IPS DF 19.7 (cell line): ENCODE results near the gene SREK1IP1.

ENCODE experiments used
- DNase-seq: peaks from one replicate; pipeline ENCODE4 v3.0.0-alpha.2; 2013; ENCODE audit warnings: low read depth, low spot score

The SREK1IP1 gene

GRCh38 chr5:64768358-64769312, at the start of gene SREK1IP1, which contains the start of gene CWC27:
TSS of gene SREK1IP1 (minus strand) at chr5:64768691. CDS start at chr5:64768517, 174 bp downstream.
TSS of gene CWC27 (plus strand) at chr5:64768930. CDS start at chr5:64769147, 217 bp downstream.
- DNase-seq = peak; percentile 76

- no peak for DNase-seq
Measured at GRCh38 chr5:64818245-64818644, 49.8 kb upstream of the SREK1IP1 start.

GRCh38 chr5:64814073-64814472, 45.6 kb upstream of the SREK1IP1 start:
- DNase-seq = no peak

GRCh38 chr5:64811050-64811640, 42.7 kb upstream of the SREK1IP1 start:
- peak; percentile 5 for DNase-seq

- no peak for DNase-seq
Measured at GRCh38 chr5:64807520-64807919, 39.0 kb upstream of the SREK1IP1 start.

GRCh38 chr5:64806537-64806936, 38.0 kb upstream of the SREK1IP1 start:
- no peak for DNase-seq

- no peak for DNase-seq
Measured at GRCh38 chr5:64800926-64801325, 32.4 kb upstream of the SREK1IP1 start.

- no peak for DNase-seq
Measured at GRCh38 chr5:64796301-64796700, 27.8 kb upstream of the SREK1IP1 start.

- no peak for DNase-seq
Measured at GRCh38 chr5:64794053-64794770, 25.7 kb upstream of the SREK1IP1 start.

GRCh38 chr5:64792469-64792868, 24.0 kb upstream of the SREK1IP1 start:
- no peak for DNase-seq

GRCh38 chr5:64790210-64790609, 21.7 kb upstream of the SREK1IP1 start:
- DNase-seq = no peak

- DNase-seq = no peak
Measured at GRCh38 chr5:64789457-64789856, 21.0 kb upstream of the SREK1IP1 start.

GRCh38 chr5:64788156-64788555, 19.7 kb upstream of the SREK1IP1 start:
- no peak for DNase-seq

GRCh38 chr5:64786372-64786771, 17.9 kb upstream of the SREK1IP1 start:
- no peak for DNase-seq

GRCh38 chr5:64784451-64785025, 16.0 kb upstream of the SREK1IP1 start:
- DNase-seq = no peak

GRCh38 chr5:64775291-64775690, 6.8 kb upstream of the SREK1IP1 start:
- DNase-seq = no peak

GRCh38 chr5:64773533-64773932, 5.0 kb upstream of the SREK1IP1 start:
- DNase-seq = no peak

- DNase-seq = no peak
Measured at GRCh38 chr5:64771736-64772135, 3.2 kb upstream of the SREK1IP1 start.

- DNase-seq = no peak
Measured at GRCh38 chr5:64769855-64770254, 1.4 kb upstream of the SREK1IP1 start.

GRCh38 chr5:64767959-64768357, 533 bp downstream of the SREK1IP1 start:
- DNase-seq = no peak

- no peak for DNase-seq
Measured at GRCh38 chr5:64766941-64767340, 1.6 kb downstream of the SREK1IP1 start.
